ENCODE data around the gene UBN2.
A peak's percentile ranks its signal among the peaks of the same experiment; 100 is the strongest.
"Not testable (repeated sequence)": the region's sequence is repeated elsewhere in the genome, so short reads cannot be mapped to it uniquely, and the experiment has no call there.

The UBN2 gene

DNA sequence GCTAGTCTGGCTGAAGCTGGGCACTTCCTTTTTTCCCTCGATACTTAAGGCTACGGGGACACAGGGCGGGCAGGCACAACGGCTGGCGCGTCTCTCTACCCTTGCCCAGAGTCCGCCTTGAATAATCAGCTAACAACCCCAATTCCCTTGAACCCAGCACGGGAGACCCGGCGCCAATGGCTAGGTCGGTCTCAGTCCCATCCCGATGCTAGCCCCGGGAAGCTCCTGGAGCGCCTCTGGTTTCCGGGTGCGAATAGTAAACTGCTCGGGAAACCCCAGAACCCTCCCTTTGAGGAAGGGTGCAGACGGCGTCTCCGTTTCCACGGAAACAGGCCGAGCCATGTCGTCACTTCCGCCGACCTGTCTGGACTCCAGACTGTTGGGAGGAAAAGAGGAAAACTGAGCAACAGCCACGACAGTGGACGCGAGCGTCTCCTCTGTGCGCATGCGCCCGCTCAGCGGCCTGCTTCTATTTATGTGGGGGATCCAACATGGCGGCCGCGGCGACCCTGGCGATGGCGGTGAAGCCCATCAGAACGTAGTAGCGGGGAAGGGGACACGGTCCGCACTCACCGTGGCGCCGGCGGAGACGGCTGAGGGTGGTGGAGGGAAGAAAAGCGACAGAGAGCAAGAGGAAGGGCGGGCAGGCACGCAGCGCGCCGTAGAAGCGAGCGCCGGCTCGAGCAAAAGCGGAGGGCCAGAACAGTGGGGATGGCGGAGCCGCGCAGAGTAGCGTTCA is at the start of gene UBN2:
TSS of gene UBN2 (plus strand) at position 464 of the 739 bp plus-strand sequence. CDS start at position 712, 248 bp downstream.
- DNase-seq (ENCODE audit: low read depth in 2 of 2) = peak; percentile 89 to 95

DNA sequence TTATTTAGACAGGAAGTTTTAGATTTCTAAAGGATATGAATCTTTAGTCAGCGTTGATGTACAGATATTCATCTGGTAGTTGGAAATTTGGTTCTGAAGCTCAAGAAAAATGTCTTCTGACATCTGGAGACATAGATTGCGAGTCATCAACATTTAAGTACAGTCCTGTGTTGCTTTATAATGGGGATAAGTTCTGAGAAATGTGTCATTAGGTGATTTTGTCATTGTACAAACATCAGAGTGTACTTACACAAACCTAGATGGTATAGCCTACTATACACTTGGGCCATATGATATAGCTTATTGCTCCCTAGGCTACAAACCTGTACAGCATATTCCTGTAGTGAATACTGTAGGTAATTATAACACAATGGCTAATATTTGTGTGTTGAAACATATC is 49.6 kb upstream of the UBN2 start:
- DNase-seq (ENCODE audit: low read depth in 2 of 2) = no peak

DNA sequence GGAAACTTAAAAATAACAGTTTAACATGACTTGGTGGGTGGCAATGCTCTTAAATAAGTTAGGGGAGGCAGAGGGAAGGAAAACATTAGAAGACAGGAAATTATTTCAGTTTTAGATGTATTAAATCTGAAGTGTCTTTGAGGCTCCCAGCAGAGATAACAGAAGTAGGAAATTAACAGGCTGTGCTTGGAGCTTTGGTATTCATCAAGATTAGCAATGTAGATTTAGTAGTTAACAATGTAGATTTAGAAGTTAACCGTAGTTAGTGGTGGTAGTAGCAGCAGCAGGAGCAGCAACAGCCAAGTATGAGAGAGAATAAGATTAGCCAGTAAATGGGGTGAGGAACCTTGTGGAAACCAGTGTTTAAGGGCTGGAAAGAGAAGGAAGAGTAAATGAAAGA is 48.7 kb upstream of the UBN2 start:
- DNase-seq (ENCODE audit: low read depth in 2 of 2) = no peak

DNA sequence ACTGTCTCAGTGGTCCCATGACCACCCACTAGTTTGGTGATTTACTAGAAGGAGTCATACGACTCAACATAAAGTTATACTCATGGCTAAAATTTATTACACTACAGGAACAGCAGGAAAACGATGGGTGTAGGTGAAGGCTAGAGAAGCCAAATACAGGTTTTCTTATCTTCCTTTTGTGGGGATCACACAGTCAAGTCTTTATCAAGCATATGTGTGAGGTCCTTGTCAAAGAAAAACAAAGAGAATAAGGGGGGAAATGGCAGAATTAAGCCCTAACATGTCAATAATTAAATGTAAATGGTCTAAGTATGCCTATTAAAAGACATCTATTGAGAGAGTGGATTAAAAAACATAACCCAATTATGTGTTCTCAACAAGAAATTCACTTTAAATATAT is 47.8 kb upstream of the UBN2 start:
- no peak for DNase-seq (ENCODE audit: low read depth in 2 of 2)

DNA sequence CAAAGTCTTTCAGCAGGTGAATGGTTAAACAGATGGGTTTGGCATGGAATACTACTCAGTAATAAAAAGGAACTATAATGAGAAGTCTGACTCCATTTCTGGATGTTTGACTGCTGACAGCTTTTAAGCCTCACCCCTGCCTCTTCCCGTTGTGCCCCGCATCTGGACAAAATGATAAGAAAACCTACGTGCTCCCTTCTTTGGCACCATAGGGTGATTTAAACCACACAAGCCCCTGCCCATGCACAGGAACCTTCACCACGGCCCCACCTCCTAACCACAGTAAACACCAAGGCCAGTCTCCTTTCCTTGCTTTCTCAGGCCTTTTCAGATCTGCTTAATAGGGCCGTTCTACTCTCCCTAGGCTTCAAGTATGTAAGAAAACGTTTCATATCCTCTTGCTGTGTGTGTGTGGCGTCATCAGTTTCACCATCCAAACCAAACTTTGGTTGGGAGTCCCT is 47.1 kb upstream of the UBN2 start:
- DNase-seq (ENCODE audit: low read depth in 2 of 2) = no peak

DNA sequence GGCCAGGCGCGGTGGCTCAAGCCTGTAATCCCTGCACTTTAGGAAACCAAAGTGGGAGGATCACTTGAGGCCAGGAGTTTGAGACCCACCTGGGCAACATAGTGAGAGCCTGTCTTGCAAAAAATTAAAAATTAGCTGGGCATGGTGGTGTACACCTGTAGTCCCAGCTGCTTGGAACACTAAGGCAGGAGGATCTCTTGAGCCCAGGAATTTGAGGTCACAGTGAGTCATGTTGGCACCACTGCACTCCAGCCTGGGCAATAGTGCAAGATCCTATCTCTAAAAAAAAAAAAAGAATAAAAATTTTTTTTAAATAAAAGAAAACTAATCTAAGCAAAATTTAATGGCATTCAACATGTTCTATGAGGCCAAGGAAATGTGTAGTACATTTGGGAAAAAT is 44.9 kb upstream of the UBN2 start:
- DNase-seq (ENCODE audit: low read depth in 2 of 2) = no peak

DNA sequence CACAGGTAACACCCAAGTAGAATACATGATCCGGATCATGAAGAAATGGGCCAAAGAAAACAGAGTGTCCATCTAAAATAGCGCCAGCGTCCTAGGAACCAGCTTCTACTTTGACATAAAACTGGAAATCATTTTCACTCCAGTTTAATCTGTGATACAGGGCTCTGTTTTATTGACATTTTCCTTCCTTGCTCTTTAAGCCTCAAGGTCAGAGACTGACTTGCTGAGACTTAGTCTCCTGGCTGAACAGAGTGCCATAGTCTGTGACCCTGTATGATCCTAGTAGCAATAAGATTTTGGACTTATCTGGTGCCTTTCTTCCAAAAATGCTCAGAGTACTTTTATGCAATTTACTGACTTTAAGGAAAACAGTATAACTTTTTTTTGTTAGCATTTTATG is 41.7 kb upstream of the UBN2 start:
- DNase-seq (ENCODE audit: low read depth in 2 of 2) = no peak

DNA sequence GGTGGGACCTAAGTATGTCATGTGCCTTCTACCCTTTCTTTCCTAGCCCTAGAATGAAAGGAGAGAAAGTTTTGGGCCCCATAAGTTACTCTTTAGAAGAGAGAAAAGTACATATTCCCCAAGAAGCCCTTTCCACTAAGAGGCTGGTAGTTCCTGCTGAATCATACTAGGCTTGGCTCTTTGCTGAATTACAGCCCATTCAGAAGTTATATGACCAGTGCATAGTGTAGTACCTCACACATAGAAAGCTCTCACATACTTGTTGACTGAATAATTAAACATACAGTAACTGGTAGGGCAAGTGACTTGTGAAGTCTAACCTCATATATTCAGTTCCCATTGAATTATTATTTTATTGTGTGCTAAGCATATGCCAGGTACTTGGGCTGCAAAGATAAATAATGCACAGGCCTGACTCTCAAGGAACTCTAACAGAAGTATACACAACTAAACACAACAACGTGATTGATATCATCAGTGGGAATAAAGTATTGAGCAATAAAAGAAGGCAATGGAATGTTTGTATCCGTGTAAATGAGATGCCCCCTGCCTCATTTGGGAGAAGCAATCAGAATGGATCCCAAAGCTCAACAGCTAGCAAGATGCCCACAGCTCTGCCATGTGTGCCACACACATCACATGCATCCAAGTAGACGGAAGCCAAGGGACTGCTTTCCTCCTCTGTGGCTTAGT is 38.9 kb upstream of the UBN2 start:
- no peak for DNase-seq (ENCODE audit: low read depth in 2 of 2)

DNA sequence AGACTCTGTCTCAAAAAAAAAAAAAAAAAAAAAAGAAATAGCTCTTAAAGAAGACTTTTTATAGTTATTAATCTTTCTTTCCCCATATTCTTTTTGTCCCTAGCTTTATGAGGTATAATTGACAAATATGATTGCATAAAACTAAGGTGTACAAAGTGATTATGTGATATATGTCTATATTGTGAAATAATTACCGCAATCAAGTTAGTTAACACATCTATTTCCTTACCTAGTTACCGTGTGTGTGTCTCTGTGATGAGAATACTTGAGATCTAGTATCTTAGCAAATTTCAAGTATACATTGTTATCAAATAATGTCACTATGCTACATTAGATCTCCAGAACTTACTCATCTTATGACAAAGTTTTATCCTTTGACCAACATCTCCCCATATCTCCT is 30.7 kb upstream of the UBN2 start:
- DNase-seq (ENCODE audit: low read depth in 2 of 2) = no peak

DNA sequence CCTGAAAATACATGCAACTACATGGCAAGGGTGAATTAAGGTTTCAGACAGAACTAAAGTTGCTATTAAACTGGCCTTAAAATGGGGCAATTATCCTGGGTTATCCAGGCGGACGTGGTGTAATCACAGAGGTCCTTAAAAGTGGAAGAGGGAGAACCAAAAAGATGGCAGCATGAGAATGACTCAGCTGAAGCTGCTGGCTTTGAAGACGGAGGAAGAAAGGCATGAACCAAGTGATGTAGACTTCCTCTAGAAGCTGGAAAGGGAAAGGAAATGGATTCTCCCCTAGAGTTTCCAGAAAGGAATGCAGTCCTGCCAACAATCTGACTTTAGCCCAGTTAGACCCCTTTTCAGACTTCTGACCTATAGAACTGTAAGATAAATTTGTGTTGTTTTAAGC is 27.0 kb upstream of the UBN2 start:
- no peak for DNase-seq (ENCODE audit: low read depth in 2 of 2)

DNA sequence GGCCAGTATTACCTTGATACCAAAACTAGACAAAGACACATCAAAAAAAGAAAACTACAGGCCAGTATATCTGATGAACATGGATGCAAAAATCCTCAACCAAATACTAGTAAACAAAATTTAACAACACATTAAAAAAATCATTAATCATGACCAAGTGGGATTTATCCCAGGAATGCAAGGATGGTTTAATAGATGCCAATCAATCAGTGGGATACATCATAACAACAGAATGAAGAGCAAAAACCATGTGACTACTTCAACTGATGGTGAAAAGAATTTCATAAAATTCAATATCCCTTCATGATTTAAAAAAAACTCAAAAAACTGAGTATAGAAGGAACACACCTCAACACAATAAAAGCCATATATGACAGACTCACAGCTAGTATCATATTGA is 25.2 kb upstream of the UBN2 start:
- DNase-seq (ENCODE audit: low read depth in 2 of 2) = no peak

DNA sequence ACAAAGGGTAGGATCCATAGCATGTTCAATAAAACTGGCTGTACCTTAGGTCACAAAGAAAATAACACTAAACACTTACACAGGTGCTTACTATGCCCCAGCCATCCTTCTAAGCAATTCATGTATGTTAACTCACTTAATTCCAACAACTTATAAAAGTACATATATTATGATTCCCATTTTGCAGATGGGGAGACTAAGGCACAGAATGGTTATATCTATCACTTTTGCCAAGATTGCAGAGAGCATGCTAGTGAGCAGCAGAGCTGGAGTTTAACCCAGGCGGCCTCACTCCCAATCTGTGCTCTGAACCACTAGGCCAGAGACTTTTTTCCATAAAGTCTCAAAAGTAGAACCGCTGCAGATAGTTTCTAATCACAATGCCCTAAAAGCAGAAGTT is 18.9 kb upstream of the UBN2 start:
- DNase-seq (ENCODE audit: low read depth in 2 of 2) = no peak

DNA sequence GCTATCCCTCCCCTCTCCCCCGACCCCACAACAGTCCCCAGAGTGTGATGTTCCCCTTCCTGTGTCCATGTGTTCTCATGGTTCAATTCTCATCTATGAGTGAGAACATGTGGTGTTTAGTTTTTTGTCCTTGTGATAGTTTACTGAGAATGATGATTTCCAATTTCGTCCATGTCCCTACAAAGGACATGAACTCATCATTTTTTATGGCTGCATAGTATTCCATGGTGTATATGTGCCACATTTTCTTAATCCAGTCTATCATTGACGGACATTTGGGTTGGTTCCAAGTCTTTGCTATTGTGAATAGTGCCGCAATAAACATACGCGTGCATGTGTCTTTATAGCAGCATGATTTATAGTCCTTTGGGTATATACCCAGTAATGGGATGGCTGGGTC is 17.5 kb upstream of the UBN2 start:
- DNase-seq (ENCODE audit: low read depth in 2 of 2) = not testable (repeated sequence)

DNA sequence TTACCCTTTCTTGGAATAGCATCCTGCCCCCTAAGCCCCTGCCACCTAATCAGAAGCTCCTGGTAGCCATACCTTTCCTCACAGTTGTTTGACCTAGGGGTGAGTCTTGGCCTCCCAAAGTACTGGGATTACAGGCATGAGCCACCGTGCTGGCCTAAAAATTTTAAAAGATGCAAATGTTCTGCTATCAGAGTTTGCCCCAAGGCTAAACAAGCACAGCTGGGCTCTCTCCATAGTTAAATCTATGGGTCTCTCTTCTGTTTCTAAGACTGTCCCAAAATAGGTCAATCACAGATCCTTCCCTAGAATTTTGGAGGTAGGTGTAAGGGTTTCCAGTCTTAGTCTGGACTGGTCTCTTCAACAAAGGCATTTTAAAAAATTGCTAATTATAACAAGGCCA is 12.9 kb upstream of the UBN2 start:
- DNase-seq (ENCODE audit: low read depth in 2 of 2) = no peak

DNA sequence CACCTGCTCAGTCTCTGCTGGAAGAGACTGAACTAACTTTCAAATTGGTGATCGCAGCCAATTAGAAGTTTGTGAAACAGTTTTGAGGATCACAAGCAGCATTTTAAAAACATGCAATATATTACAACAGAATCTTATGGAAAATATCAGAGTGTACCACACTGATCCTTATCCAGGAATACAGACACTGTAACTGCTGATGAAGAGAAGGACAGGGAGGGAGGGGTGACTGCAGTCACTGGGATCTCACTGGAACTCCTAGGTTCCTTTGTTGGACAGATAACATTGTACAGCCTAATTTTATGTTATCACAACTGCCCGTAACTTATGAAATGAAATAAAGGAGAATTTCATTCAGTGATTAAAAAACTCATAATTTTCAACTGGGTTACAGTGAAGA is 6.8 kb upstream of the UBN2 start:
- no peak for DNase-seq (ENCODE audit: low read depth in 2 of 2)

DNA sequence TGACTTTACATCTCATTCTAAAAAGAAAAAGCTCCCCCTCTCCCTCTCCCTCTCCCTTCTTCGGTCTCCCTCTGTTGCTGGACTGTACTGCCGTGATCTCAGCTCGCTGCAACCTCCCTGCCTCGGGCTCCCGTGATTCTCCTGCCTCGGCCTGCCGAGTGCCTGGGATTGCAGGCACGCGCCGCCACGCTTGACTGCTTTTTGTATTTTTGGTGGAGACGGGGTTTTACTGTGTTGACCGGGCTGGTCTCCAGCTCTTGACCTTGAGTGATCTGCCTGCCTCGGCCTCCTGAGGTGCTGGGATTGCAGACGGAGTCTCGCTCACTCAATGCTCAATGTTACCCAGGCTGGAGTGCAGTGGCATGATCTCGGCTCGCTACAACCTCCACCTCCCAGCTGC is 6.2 kb upstream of the UBN2 start:
- not testable (repeated sequence) for DNase-seq (ENCODE audit: low read depth in 2 of 2)

DNA sequence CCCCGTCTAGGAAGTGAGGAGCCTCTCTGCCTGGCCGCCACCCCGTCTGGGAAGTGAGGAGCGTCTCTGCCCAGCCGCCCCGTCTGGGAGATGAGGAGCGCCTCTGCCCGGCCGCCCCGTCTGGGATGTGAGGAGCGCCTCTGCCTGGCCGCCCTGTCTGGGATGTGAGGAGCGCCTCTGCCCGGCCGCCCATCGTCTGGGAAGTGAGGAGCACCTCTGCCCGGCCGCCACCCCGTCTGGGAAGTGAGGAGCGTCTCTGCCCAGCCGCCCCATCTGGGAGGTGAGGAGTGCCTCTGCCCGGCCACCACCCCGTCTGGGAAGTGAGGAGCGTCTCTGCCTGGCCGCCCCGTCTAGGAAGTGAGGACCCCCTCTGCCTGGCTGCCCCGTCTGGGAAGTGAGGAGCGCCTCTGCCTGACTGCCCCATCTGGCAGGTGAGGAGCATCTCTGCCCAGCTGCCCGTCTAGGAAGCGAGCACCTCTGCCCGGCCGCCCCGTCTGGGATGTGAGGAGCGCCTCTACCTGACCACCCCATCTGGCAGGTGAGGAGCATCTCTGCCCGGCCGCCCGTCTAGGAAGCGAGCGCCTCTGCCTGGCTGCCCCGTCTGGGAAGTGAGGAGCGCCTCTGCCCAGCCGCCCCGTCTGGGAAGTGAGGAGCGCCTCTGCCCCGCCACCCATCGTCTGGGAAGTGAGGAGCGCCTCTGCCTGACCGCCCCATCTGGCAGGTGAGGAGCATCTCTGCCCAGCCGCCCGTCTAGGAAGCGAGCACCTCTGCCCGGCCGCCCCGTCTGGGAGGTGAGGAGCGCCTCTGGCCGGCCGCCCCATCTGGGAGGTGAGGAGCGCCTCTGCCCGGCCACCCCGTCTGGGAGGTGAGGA is 5.5 kb upstream of the UBN2 start:
- not testable (repeated sequence) for DNase-seq (ENCODE audit: low read depth in 2 of 2)

DNA sequence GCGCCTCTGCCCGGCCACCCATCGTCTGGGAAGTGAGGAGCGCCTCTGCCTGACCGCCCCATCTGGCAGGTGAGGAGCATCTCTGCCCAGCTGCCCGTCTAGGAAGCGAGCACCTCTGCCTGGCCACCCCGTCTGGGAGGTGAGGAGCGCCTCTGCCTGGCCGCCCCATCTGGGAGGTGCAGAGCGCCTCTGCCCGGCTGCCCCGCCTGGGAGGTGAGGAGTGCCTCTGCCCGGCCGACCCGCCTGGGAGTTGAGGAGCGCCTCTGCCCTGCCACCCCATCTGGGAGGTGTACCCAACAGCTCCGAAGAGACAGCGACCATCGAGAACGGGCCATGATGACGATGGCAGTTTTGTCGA is 4.9 kb upstream of the UBN2 start:
- not testable (repeated sequence) for DNase-seq (ENCODE audit: low read depth in 2 of 2)

DNA sequence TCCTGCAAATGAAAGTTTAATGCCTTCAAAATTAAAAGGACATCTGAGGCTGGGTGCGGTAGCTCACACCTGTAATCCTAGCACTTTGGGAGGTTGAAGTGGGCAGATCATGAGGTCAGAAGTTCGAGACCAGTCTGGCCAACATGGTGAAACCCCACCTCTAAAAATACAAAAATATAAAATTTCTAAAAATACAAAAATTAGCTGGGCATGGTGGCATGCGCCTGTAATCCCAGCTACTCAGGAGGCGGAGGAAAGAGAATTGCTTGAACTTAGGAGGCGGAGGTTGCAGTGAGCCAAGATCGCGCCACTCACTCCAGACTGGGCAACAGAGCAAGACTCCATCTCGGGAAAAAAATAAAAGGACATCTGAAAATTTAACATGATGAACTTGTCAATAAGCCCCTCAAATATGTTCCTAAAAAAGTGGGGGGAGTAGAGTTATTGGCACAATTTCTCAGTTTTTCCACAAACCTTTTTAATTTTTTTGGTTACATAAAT is 4.0 kb upstream of the UBN2 start:
- DNase-seq (ENCODE audit: low read depth in 2 of 2) = not testable (repeated sequence)

DNA sequence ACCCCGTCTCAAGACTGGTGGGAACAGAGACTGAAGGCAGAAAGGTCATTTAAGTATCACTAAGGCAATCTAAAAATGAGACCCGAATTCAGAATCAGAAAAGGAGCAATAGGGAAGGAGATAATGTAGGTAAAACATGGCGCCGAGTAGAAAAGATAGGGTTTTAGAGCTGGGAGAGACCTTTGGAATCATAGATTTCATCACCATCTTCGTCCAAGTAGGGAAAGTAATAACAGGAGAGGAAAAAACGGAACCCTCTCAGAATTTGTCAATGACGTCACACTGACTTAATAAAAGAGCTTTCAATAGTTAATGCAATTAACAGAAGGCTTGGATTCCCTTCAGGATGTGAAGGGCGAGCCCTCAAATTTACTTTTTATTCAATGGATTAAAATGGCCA is 1.0 kb upstream of the UBN2 start:
- no peak for DNase-seq (ENCODE audit: low read depth in 2 of 2)

DNA sequence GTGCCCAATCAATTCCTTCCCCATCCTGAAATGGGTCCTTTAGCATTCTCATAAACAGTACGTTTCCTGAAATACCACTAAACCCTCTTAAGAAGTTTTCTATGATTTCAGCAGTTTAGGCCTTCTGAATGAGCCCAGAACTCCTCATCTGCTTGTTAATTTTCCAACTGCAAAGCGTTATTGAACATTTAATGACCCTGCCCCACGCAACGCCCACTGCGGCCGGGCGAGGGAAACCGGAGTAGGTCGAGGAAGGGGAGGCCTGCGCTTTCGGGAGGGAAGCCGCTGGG is 608 bp upstream of the UBN2 start:
- no peak for DNase-seq (ENCODE audit: low read depth in 2 of 2)

DNA sequence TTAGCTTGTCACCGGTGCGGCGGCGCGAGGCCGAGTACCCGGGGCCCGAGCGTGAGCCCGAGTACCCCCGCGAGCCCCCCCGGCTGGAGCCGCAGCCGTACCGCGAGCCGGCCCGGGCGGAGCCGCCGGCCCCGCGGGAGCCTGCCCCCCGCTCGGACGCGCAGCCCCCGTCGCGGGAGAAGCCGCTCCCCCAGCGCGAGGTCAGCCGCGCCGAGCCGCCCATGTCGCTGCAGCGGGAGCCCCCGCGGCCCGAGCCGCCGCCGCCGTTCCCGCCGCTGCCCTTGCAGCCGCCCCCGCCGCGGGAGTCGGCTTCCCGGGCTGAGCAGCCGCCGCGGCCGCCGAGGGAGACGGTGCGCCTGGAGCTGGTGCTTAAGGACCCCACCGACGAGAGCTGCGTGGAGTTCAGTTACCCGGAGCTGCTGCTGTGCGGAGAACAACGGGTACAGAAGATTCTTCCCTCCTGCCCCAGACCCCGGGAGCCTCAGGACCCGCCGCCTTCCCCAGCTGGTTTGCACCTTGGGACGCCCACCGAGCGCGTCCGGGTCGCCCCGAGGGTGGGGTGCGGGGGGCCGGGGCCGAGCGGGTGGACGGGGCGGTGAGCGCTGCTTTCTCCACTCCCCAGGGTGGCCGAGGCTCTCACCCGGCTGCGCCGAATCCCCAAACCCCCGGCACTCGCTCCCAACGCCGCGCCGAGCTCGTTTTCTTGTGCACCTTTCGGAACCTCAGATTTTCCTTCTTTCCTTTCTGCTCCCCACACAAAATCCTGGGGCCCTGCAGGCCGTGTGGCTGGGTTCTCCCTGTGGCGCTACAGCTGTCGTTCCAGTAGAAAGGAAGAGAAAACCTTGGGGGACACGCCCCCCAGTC is 708 bp downstream of the UBN2 start:
- peak; percentile 1 to 5 for DNase-seq (ENCODE audit: low read depth in 2 of 2)

Data from stimulated activated CD8-positive, alpha-beta memory T cell treated with anti-CD3 and anti-CD28 coated beads, Interleukin-2, amount 100 ng/mL, for 48 hours (primary cell).